GM12891 (cell line): ENCODE measurements around the gene SKOR2.

Experiments used
- POLR2A ChIP-seq: IDR thresholded peaks from 2 replicates; pipeline ENCODE4 v1.6.1; 2011; ENCODE audit warnings: low read depth, low read length, control low read depth
- POLR2AphosphoS5 ChIP-seq: IDR thresholded peaks from 2 replicates; pipeline ENCODE4 v1.6.1; 2011; ENCODE audit warnings: low read depth, low read length, control low read depth
- TAF1 ChIP-seq: IDR thresholded peaks from 2 replicates; pipeline ENCODE4 v1.6.1; 2011; ENCODE audit warnings: low read depth, low read length, control low read depth

- TF ChIP-seq POLR2AphosphoS5 (no peak), POLR2A (no peak), TAF1 (no peak)
Measured at GRCh38 chr18:47168509-47168908, 83.0 kb downstream of the SKOR2 start.
